HG03439 (cell line): ENCODE results near the gene FAM186B.
"Not testable (repeated sequence)": the region's sequence is repeated elsewhere in the genome, so short reads cannot be mapped to it uniquely, and the experiment has no call there.

ENCODE experiments used
- ATAC-seq: cut with Tn5 transposase; IDR thresholded peaks from one replicate; pipeline ENCODE4 v1.9.1; 2021; ENCODE audit warnings: mild to moderate bottlenecking, moderate library complexity; ENCODE audit not compliant: unreplicated experiment

Gene FAM186B, protein sequence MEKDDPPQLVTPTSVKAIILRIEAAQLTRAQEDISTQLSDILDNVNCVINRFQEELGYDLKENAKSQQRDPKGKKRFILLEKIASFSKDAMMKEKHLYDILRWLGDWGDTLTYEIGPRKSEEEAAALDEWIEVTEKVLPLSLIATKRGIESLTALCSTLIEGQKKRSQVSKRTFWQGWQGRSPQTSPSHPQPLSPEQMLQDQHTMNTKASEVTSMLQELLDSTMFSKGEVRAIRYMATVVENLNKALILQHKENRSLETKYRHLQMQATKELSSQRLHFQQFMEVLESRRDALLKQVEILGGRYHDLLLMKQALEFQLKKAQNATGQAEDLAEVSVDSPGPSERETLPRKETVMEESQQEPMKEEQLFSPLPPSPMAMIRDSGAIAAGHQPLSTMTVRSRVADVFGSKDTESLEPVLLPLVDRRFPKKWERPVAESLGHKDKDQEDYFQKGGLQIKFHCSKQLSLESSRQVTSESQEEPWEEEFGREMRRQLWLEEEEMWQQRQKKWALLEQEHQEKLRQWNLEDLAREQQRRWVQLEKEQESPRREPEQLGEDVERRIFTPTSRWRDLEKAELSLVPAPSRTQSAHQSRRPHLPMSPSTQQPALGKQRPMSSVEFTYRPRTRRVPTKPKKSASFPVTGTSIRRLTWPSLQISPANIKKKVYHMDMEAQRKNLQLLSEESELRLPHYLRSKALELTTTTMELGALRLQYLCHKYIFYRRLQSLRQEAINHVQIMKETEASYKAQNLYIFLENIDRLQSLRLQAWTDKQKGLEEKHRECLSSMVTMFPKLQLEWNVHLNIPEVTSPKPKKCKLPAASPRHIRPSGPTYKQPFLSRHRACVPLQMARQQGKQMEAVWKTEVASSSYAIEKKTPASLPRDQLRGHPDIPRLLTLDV

DNA sequence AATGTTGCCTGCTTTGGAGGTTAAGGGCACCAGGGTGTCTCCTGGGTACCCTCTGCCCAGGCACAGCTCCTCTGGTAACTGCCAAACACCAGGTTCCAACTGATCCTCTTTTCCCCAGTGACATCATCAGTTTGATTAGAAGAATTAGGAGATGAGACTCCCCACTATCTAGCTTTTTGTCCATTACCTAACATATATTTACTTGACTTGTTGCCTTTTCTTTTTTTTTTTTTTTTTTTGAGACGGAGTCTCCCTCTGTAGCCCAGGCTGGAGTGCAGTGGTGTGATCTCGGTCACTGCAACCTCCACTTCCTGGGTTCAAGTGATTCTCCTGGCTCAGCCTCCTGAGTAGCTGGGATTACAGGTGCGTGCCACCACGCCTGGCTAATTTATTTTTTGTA lies at the start of gene FAM186B:
Gene FAM186B (minus strand): TSS at position 101 of the 400 bp plus-strand sequence. CDS start 162 bp downstream, outside the sequence.
- not testable (repeated sequence) for ATAC-seq

DNA sequence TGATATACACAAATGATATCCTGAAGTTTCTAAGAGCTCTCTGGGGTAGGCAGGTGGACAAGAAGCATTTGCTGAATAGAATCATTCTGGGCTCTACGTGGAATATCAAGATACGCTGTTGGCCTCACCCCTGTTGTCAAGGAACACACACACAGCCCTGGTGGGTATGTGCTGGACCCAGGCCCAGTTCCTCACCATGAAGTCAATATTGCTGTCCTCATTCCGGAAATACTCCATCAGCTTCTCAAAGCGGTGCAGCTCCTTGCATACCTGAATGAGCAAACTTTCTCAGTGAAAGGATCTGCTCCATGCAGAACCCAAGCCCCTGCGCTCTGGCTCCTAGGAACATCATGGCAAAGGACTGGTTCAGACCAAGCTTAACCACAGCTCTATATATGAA lies 49.3 kb upstream of the FAM186B start:
- no peak for ATAC-seq

DNA sequence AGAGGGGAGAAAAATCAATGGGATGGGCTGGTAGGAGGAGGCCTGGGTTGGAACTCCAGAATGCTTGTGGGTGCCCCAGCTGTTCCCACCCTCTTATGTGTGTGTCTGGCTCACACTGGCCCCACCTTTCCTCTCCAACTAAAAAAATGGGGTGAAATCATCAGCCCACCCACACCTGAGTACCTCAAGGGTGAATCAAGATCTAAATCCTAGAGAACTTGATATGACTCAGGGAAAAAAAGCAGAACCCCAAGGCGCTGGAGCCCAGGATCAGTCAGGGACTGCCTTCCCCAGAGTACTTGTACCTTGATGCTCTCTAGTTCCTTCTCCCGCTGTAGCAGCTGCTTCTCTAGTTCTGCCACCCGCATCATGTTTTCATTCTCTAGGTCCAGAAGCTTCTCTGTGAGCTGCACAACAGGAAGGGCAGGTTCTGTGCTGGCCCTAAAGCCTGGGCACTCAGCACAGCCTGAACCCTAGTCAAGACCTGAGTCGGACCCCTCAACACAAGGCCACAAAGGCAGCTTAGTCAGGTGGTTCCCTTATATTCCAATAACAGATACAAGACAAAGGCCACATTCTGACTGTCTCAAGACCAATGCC lies 47.6 kb upstream of the FAM186B start:
- no peak for ATAC-seq

DNA sequence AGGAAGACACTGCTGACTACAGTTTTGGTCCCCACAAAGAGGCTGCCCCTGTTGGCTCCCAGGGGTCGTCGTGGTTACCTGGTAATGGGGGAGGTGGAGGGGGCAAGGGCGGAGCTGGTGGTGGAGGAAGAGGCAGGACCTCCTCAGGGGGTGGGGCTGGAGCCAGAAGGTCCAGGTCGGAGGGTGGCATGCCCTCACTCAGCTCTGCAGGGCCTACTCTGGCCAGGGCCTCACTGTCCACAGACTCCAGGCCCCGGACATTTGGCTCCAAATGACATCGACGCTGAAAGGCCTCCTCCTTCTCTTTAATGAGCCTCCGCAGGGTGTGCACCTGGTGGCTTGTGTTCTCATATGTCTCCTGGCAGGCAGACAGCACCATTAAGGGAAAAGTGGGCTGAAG lies 46.4 kb upstream of the FAM186B start:
- no peak for ATAC-seq

DNA sequence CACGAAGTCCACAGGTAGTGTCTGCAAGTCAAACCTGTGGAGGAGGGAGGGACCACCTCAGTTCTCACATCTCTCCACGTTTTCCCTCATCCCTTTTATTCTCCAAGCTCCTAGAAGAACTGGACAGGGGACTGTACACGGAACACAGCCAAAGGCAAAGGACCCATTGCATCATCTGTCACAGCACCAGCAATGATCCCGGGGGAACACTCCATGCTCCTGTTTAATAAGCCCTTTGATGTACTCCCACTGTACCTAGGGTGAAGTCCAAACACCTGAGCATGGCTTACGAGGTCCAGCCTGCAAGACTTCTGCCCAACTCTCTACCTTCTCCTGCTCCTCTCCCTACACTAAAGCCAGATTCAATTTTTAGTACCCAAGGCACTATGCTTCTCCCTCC lies 44.5 kb upstream of the FAM186B start:
- ATAC-seq, result no peak

DNA sequence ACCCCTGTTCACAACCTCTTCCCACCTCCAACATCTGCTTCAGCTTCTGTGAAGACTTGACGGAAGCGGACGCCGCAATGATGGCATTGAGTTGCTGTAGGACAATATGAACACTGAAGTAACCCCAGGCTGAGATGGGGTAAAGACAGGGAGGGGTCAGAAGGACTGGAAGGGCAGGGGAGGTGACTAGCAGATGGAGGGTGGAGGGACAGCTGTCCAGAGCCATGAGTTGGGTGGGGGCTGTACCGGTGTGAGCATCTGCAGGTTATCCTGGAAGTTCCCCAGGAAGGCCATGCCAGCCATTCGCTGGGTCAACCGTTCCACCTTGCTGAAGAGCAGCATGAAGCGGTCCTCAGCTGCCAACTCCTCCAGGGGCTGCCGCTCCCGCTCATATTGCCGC lies 44.0 kb upstream of the FAM186B start:
- ATAC-seq, result no peak

DNA sequence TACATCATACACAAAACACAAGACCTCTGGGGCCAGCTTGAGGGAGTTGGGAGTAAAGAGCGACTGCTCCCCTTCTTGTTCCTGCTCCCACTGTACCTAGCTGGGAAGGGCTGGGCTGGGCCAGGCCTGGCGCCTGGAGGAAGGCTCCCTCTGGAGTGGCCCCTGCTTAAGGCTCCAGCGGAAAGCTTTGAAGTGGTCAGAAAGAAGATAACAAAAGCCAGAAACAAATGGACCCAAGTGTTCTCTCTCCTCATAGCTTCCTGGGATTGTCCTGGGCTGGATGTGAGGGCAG lies 43.2 kb upstream of the FAM186B start:
- no peak for ATAC-seq

DNA sequence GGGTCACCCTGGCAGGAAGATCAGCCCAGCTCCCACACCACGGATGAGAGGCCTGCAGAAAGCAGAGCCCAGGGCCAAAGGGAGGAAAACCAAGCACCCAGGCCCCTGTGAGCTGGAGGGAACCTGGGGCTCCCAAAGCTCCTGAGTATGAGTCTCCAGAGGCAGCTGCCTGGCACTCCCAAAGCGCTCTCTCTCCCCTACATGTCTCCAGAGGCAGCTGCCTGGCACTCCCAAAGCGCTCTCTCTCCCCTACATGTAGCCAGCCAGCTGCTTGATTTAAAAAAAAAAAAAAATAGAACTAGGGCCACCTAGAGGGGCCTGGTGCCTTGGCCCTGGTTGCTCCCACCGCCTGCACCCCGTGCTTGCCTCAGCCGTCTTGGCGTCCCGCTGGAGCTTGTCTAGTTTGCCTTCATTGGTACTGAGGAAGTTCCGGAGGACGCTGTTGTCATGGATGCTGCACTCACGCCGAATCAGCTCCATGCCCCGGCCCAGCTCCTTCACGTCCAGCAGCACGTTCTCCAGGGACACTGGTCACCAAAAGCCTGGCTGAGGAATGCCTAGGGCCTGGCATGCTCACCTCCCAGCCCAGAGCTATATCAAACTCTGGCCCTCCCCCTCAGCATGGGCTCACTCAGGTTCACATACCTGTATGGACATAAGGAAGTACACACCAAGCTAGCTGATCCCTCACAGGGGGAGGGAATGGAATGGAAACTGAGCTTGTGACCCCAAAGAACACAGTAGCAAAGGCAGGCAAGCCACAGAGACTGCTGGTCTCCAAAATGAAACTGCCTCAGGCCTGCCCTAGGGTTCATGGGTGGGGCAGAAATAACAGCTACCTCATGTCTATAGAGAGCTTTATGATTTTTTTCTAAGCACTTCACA lies 42.6 kb upstream of the FAM186B start:
- no peak for ATAC-seq

DNA sequence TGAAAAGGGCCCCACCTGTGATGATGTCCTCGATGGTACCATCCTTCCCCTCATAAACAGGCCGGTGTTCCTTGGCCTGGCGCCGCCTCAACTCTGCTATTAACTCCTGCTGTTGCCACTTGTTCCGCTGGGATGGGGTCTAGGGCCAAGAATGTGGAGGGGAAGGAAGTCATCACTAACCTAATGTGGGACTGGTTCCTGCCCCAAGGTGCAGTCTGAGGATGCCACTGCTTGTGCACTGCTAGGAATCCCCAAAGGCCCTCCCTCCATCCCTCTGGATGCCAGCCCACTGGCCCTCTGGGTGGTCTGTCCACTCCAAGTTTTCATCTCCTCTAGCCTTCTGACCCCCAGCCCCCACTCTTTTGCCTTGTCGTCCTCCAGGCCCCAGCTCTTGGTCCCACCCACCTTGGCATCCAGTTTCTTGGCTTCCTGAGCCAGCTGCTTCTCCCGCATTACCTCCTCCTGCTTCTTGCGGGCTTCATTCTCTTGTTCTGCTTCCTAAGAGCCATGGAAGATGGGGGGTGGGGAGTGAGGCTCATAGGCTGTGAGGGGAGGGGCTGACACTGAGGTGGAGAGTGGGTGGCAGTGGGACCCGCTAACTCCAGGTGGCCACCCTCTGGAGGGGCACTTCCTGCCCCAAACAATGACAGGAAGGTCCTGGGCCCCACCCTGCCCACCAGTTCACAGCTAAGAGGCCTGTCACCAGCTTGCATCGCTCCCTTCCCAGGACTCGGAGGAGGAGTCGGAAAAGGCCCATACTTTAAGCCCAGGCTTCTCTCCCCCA lies 41.6 kb upstream of the FAM186B start:
- no peak for ATAC-seq

DNA sequence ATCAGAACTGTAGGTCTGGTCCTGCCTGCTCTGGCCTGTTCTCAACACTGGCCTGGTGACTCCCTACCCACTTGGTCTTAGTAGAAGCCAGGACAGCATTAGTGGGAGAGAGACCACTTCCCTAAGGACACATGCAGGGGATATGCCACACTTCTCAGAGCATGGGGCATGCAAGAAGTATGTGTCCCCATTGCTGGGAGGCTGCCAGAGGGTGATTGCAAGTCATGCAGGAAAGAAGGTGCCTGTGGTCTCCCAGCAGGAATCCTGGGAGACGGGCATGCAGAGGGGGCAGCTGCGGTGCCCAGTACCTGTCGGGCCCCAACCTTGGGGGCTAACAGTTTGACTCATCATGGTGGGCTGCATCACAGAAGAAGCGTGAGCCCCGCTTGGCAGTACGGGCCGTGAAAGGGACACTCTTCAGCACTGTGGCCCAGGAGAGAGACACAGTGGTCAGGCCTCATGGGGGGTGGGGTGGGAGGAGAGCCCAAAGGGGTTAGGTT lies 40.9 kb upstream of the FAM186B start:
- no peak for ATAC-seq

DNA sequence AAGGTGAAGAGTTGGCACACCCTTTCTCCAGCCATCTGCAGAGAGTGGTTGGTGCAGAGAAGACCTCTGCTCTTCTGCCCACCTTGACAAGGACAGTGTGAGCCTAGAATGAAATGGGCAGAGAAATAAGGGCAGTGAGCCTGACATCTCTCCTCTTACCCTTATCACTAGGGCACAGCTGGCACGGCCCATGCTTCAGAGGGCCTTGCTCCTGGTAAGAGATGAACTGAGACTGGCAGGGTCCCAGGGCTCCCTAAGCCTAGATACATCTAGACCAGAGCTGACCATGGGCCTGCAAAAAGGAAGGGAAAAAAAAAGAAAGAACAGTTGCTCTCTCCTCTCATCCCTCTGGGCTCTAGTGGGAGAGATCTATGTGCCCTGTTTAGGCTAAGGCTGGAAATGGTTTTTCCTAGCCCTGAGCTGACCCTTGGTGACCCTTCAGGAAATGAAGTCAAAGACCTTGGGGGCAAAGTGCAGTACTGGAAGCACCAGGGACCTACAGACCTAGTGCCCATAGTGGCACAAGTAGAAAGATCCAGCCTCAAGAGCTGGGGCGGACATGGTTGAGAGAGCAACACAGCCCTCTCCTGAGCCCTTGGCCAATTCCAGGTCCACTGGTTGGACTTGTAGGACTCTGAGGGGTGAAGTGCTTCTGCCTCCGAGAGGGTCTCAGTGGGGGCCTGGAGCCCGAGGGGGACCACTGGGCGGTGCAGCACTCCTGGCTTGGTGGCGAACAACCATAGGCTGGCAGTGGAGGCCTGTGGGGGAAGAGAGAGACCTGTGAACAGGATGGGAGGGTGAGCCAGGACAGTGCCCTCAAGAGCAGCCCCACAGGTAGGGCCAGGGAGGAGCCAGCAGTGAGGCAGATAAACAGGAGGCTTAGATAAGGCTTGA lies 40.0 kb upstream of the FAM186B start:
- no peak for ATAC-seq

DNA sequence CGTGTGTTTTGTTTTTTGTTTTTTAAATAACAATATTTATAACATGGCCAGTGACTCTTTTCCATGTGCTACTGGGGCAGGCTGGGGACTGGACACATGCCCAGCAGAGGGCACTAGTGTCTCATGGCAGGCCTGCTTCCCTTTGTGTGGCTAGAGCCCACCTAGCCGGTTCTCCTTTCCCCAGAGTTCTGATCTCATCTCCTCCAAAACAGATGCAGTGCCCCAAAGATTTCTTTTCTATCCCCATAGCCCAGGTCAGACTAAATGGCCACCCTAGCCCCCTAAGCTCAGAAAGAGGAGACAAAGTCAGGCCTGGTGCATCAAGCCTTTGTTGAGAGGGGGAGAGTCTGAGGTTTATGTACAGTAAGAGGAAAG lies 39.2 kb upstream of the FAM186B start:
- ATAC-seq, result no peak

DNA sequence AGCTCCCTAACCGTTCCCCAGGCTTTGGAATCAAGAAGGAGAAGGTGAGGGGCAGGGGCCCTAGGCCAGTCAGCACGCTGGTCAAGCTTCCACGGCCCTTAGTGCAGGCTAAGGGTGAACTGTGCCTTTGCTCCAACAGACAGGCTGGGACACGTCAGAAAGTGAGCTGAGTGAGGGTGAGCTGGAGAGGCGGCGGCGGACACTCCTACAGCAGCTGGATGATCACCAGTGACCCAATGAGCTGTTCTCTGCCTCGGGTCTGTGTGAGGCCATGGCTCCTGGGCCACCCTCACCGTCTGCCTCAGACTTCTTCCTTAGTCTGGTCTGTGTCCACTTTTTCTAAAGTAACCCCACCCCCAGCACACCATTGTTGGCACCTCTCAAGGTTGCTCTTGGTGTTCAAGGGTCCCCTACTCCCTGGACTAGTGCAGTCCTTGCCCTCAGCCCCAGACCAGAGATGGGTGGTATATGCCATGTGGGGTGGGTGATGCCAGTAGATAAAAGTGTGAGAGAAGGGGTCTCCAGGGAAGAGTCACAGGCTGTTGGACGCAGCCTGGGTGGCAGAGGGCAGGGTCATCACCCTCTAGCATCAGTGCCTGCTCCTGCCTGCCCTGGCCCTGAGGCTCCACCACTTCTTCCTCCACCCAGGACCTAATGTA lies 38.7 kb upstream of the FAM186B start:
- no peak for ATAC-seq

DNA sequence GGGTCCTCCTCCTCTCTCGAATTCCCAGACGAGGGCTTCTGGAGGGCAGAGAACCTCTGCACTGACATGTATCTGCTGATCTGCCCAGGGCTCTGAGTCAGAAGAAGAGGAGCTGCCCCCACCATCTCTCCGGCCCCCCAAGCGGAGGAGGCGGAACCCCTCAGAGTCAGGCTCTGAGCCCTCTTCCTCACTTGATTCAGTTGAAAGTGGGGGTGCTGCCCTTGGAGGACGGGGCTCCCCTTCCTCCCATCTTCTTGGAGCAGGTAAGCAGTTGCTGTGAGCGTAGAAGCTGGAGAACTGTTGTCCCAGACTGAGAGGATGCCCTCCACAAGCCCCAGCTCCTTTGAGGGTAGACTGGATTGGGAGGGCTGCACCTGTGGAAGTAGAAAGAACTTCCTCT lies 37.7 kb upstream of the FAM186B start:
- ATAC-seq, result no peak

DNA sequence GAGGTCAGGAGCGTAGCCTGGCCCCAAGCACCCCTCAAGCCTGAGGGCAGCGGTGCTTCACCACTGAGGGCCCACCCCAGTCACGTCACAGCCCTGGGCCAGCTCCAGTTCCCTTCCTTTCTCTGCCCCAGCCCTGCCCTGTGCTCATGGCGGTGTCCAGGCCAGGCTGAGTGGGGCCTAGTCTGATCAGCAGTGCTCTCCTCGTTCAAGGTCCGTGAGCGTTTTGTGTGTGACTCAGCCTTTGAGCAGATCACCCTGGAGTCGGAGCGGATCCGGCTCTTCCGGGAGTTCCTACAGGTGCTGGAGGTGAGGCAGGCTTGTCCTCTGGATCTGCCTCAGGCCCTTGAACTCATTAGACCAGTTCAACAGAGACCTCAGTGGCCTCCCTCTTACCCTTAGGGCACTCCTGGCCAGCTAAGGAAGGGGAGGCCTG lies 36.9 kb upstream of the FAM186B start:
- no peak for ATAC-seq

DNA sequence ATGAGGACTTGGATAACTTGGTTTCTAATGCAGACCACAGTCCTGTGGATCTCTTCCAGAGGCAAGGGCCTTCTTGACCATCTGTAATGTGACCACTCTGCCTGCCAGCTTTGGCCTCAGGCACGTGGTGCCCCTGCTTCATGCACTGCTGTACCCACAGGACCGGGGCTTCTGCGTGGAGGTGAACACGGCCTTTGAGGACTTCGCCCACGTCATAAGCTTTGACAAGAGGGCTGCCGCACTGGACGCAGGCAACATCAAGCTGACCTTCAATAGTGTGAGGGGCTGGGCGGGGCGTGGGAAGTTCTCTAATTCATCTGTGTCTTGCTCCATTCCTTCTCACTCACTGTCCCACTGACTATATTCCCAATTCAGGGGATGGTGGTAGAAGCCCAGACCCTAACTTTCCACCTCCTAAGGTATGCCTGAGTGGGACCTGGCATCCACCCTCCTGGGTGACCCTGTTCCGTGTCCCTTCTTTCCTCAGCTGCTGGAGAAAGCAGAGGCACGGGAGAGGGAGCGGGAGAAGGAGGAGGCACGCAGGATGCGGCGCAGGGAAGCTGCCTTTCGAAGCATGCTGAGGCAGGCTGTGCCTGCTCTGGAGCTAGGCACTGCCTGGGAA lies 36.4 kb upstream of the FAM186B start:
- no peak for ATAC-seq

DNA sequence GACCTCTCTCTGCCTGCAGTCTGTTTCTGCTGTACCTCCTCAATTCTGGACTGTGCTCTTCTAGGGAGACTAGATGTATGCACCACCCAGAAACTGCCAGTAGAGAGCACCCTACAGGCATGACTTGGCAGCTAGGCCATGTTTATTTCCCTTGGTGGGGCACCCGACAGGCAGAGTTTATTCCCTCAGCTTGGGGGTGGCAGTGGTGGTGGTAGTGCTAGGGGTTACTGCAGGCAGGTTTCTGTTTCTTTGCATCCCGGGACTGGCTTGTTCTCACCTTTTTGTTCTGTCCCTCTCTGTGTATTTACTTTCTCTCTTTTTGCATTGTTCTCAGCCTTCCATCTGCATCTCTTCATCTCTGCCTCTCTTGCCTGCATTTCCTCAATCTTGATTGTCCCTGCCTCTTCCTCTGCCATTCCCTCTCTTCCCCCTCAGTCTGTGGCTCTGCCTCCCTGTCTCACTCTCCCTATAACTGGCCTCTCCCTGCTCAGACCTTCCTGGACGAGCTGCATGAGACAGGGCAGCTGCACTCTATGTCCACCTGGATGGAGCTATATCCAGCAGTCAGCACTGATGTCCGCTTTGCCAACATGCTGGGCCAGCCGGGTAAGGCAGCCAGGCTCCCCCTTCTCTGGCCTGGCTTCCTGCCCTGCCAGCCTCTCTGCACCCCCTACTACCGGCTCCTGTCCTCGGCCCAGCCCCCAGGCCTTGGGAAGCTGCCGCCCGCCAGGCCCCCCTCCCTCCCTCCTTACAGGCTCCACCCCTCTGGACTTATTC lies 31.7 kb upstream of the FAM186B start:
- no peak for ATAC-seq
